GM19193 (cell line): ENCODE measurements around the gene EHBP1.

Experiments used
- POLR2A ChIP-seq: IDR thresholded peaks from 4 replicates; pipeline ENCODE4 v1.6.1; 2011; ENCODE audit not compliant: insufficient read depth, insufficient read length; ENCODE audit errors: extremely low read depth

EHBP1 gene

GRCh38 chr2:62844311-62845090 is 139.0 kb downstream of the EHBP1 start:
- no peak for TF ChIP-seq POLR2A

GRCh38 chr2:62845256-62845655 is 139.7 kb downstream of the EHBP1 start:
- no peak for TF ChIP-seq POLR2A

GRCh38 chr2:62852254-62852653 is 146.7 kb downstream of the EHBP1 start:
- TF ChIP-seq POLR2A = no peak

GRCh38 chr2:62854600-62855514 is 149.3 kb downstream of the EHBP1 start:
- no peak for TF ChIP-seq POLR2A

- no peak for TF ChIP-seq POLR2A
Measured at GRCh38 chr2:62856228-62857040, 150.9 kb downstream of the EHBP1 start.

- TF ChIP-seq POLR2A = no peak
Measured at GRCh38 chr2:62857139-62857931, 151.8 kb downstream of the EHBP1 start.

GRCh38 chr2:62858231-62858832 is 152.8 kb downstream of the EHBP1 start:
- no peak for TF ChIP-seq POLR2A

- no peak for TF ChIP-seq POLR2A
Measured at GRCh38 chr2:62868947-62869346, 163.4 kb downstream of the EHBP1 start.

GRCh38 chr2:62870966-62871365 is 165.5 kb downstream of the EHBP1 start:
- TF ChIP-seq POLR2A = no peak

GRCh38 chr2:62871506-62871905 is 166.0 kb downstream of the EHBP1 start:
- TF ChIP-seq POLR2A = no peak

GRCh38 chr2:62873603-62874002 is 168.1 kb downstream of the EHBP1 start:
- no peak for TF ChIP-seq POLR2A

GRCh38 chr2:62874881-62875383 is 169.4 kb downstream of the EHBP1 start:
- TF ChIP-seq POLR2A = no peak

- TF ChIP-seq POLR2A = no peak
Measured at GRCh38 chr2:62881162-62881795, 175.8 kb downstream of the EHBP1 start.
